Heart left ventricle (tissue), 13 donors: ENCODE measurements around the gene METTL24.

ENCODE experiments used
- POLR2A ChIP-seq, 2 donors: fragments of 450-650 bp; IDR thresholded peaks; one replicate each; pipeline ENCODE4 v1.6.1; 2017; ENCODE audit warnings: antibody characterized with exemption in 2 of 2, mild to moderate bottlenecking in 2 of 2, moderate library complexity in 2 of 2
- TF ChIP-seq, protein P1 (sequence below), 12 donors: fragments of 200-600 bp; sonication (generic) in 4 of 12; IDR thresholded peaks; one replicate each; pipeline versions ENCODE4 v1.5.0 to v1.8.0; 2018 to 2022; ENCODE audit warnings: antibody characterized with exemption in 12 of 12, mild to moderate bottlenecking in 5 of 12
- donor health status: ischemic (EF 13 %, LVEDD 7.1; RV severe dilation, severe dysfunction).
- donor health status: DM: no; HTN: yes; CAD: no.
- donor health status: DM: no; HTN: no; CAD: no.
- donor health status: ischemic (EF 25% LVEDD 6.9; RV normal size, moderate dysfunction).
- donor health status: ischemic (EF 25% LVEDD 5.7; RV mildly dilated, moderate dysfunction).
- donor health status: ischemic (EF 35%, LVEDD 5.7; RV mildly dilated, moderate dysfunction).
- donor health status: nonischemic (EF 11% LVEDD 7.7; RV severe dilation, severe dysfunction).
- donor health status: DM: yes; HTN: yes; CAD: no.
- donor health status: PGD.
- donor health status: ischemic (EF 29% LVEDD 5.4; RV normal size, mild dysfunction).
- donor health status: nonischemic (EF 23%, LVEDD 6.1; RV moderate dilation, normal function).

DNA sequence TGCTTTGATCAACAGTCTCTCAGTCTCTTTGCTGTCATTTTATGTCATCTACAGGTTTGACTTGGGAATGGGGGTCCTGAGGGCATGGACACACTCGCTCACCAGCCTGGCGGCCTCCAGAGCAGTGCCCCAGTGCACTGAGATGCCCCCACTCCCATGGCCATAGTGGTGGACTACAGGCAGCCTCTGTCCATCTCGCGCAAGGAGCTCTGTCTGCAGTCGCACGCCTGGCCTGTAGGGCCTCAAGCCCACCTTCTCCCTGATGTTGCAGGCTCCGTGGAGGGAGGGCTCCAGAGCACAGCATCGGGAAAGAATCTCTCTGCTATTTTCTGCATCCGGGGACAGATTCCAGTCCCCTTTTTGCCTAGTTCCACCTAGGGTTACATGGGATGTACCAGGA lies 34.6 kb upstream of the METTL24 start:
- TF ChIP-seq, protein P1, sequence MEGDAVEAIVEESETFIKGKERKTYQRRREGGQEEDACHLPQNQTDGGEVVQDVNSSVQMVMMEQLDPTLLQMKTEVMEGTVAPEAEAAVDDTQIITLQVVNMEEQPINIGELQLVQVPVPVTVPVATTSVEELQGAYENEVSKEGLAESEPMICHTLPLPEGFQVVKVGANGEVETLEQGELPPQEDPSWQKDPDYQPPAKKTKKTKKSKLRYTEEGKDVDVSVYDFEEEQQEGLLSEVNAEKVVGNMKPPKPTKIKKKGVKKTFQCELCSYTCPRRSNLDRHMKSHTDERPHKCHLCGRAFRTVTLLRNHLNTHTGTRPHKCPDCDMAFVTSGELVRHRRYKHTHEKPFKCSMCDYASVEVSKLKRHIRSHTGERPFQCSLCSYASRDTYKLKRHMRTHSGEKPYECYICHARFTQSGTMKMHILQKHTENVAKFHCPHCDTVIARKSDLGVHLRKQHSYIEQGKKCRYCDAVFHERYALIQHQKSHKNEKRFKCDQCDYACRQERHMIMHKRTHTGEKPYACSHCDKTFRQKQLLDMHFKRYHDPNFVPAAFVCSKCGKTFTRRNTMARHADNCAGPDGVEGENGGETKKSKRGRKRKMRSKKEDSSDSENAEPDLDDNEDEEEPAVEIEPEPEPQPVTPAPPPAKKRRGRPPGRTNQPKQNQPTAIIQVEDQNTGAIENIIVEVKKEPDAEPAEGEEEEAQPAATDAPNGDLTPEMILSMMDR (IDR thresholded peaks at IDR 0.05): no peak
- TF ChIP-seq POLR2A (IDR thresholded peaks at IDR 0.05): no peak
